Measurements from ENCODE around the gene NSFL1C. TPM values are rescaled to one million over a fixed set of nuclear protein-coding genes. Genes with fewer than 3 reads are reported as not detected.

The NSFL1C gene
- total RNA-seq, 2 experiments from 2014 or later, result 40.2 to 80.0 TPM

DNA sequence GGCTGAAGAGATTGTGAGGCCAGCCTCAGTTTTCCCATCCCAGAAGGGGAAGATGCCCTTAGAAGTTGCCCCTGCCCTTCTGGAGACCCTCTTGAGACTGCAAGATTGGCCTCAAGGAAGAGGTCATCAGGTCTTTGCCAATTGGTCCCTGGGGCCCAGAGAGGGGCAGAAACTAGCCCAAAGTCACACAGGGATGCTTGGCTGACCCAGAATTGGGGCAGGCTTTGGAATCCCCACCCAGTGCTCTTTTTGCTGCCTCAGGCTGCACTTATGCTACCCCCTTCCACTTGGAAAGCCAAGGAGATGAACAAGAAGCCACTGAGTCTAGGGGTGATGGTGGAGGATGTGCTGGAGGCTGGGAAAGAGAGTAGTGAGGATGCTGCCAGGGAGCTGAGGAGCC lies 48.9 kb downstream of the NSFL1C start:
- no peaks in the 10 kb centered on the region for H4K20me1 ChIP-seq (ENCODE audit: insufficient read depth, low read length)

GRCh38 chr20:1417273-1417672 lies 49.4 kb downstream of the NSFL1C start:
- POLR2A ChIA-PET, result no interaction called here
- Histone ChIP-seq H3K36me3 (ENCODE audit: insufficient read depth, low read length) (no peaks in the 10 kb centered on the region), H3K4me3 (ENCODE audit: low read depth, low read length, poor library complexity, severe bottlenecking) (no peak overlapping the region), H4K20me1 (ENCODE audit: insufficient read depth, low read length) (no peaks in the 10 kb centered on the region), H3K27ac (ENCODE audit: low read depth, low read length, poor library complexity, severe bottlenecking) (no peak overlapping the region), H2AFZ (ENCODE audit: low read length) (no peak overlapping the region), H3K79me2 (ENCODE audit: insufficient read depth, low read depth, low read length) (no peaks in the 10 kb centered on the region), H3K9me2 (ENCODE audit: insufficient read depth, low read length) (no peaks in the 10 kb centered on the region), H3K9me3 (ENCODE audit: low read length) (peaks cover 15% of the 10 kb centered on the region), H3K4me2 (ENCODE audit: low read length) (no peak overlapping the region), H3K4me1 (ENCODE audit: insufficient read depth, low read length, poor library complexity, severe bottlenecking) (no peaks in the 10 kb centered on the region)
- intact Hi-C loops (cut with micrococcal nuclease; ENCODE audit: unreplicated experiment), result no loop called here
- CTCF ChIA-PET (ENCODE audit: unreplicated experiment), result no interaction called here
- no TSS peak for BruUV-seq (replicated peaks)
- no peak for DNase-seq (ENCODE audit: low spot score)
- no peak for TF ChIP-seq CTCF (conservative IDR thresholded peaks at IDR 0.05; ENCODE audit: low read length)
- no peak for TF ChIP-seq EZH2phosphoT487 (IDR thresholded peaks at IDR 0.05; ENCODE audit: borderline replicate concordance, low read depth, low read length)

More for the DNA sequence above, 48.9 kb downstream of the NSFL1C start:
- POLR2A ChIA-PET, result no interaction called here
- H3K4me1 ChIP-seq (ENCODE audit: insufficient read depth, low read length, poor library complexity, severe bottlenecking), result no peaks in the 10 kb centered on the region
- H3K79me2 ChIP-seq (ENCODE audit: insufficient read depth, low read depth, low read length), result no peaks in the 10 kb centered on the region
- H3K27ac ChIP-seq (ENCODE audit: low read depth, low read length, poor library complexity, severe bottlenecking), result no peak overlapping the region
- no peaks in the 10 kb centered on the region for H3K9me2 ChIP-seq (ENCODE audit: insufficient read depth, low read length)
- no peak for TF ChIP-seq EZH2phosphoT487 (IDR thresholded peaks at IDR 0.05; ENCODE audit: borderline replicate concordance, low read depth, low read length)
- peaks cover 15% of the 10 kb centered on the region for H3K9me3 ChIP-seq (ENCODE audit: low read length)
- no peak overlapping the region for H2AFZ ChIP-seq (ENCODE audit: low read length)
- CTCF ChIA-PET (ENCODE audit: unreplicated experiment), result interaction anchor here (0.6 to 0.9 kb wide), 2 partner anchors 17 to 19 kb away, joined by 3 read pairs; no protein-coding TSS in a partner anchor
- DNase-seq (ENCODE audit: low spot score), result no peak
- intact Hi-C loops (cut with micrococcal nuclease; ENCODE audit: unreplicated experiment), result no loop called here
- H3K4me3 ChIP-seq (ENCODE audit: low read depth, low read length, poor library complexity, severe bottlenecking), result no peak overlapping the region
- no peaks in the 10 kb centered on the region for H3K36me3 ChIP-seq (ENCODE audit: insufficient read depth, low read length)
- BruUV-seq (replicated peaks), result no TSS peak
- no peak overlapping the region for H3K4me2 ChIP-seq (ENCODE audit: low read length)

GRCh38 chr20:1415667-1416468 lies 50.8 kb downstream of the NSFL1C start:
- DNase-seq (ENCODE audit: low spot score), result no peak
- CTCF ChIA-PET (ENCODE audit: unreplicated experiment), result no interaction called here
- Histone ChIP-seq H3K36me3 (ENCODE audit: insufficient read depth, low read length) (no peaks in the 10 kb centered on the region), H3K79me2 (ENCODE audit: insufficient read depth, low read depth, low read length) (no peaks in the 10 kb centered on the region), H4K20me1 (ENCODE audit: insufficient read depth, low read length) (no peaks in the 10 kb centered on the region), H2AFZ (ENCODE audit: low read length) (no peak overlapping the region), H3K4me2 (ENCODE audit: low read length) (no peak overlapping the region), H3K9me3 (ENCODE audit: low read length) (peaks cover 14% of the 10 kb centered on the region), H3K4me3 (ENCODE audit: low read depth, low read length, poor library complexity, severe bottlenecking) (no peak overlapping the region), H3K4me1 (ENCODE audit: insufficient read depth, low read length, poor library complexity, severe bottlenecking) (no peaks in the 10 kb centered on the region), H3K27ac (ENCODE audit: low read depth, low read length, poor library complexity, severe bottlenecking) (no peak overlapping the region), H3K9me2 (ENCODE audit: insufficient read depth, low read length) (no peaks in the 10 kb centered on the region)
- intact Hi-C loops (cut with micrococcal nuclease; ENCODE audit: unreplicated experiment), result no loop called here
- POLR2A ChIA-PET, result interaction anchor here (0.6 kb wide), 1 partner anchor 1057 kb away, joined by 3 read pairs; no protein-coding TSS in a partner anchor
- no TSS peak for BruUV-seq (replicated peaks)
- TF ChIP-seq CTCF (conservative IDR thresholded peaks at IDR 0.05; ENCODE audit: low read length) (no peak), EZH2phosphoT487 (IDR thresholded peaks at IDR 0.05; ENCODE audit: borderline replicate concordance, low read depth, low read length) (no peak)

Data from OCI-LY7 (cell line).